Prostate gland (tissue), 2 donors: ENCODE data around the gene HLA-DPB1. TPM values are rescaled to one million over a fixed set of nuclear protein-coding genes. Genes with fewer than 3 reads are reported as not detected.
"Not testable (repeated sequence)": the region's sequence is repeated elsewhere in the genome, so short reads cannot be mapped to it uniquely, and the experiment has no call there.

Source experiments
- DNase-seq: peaks from one replicate; pipeline ENCODE4 v3.0.0-alpha.2; 2019; ENCODE audit warnings: low spot score
- H3K27ac ChIP-seq, 2 donors: fragments of 200-600 bp; sonication (generic); 2 replicates each; pipeline ENCODE4 v1.5.1; 2017 to 2019
- H3K27me3 ChIP-seq: fragments of 200-600 bp; sonication (generic); replicated peaks from 2 replicates; pipeline ENCODE4 v1.5.1; 2019; ENCODE audit not compliant: insufficient read depth
- H3K36me3 ChIP-seq, 2 donors: fragments of 200-600 bp; sonication (generic); 1 replicate in 1 of 2; 2 replicates in 1 of 2; pipeline versions ENCODE4 v1.5.1 to v1.8.1; 2017 to 2019
- H3K4me1 ChIP-seq: fragments of 200-600 bp; sonication (generic); replicated peaks from 2 replicates; pipeline ENCODE4 v1.5.1; 2019
- H3K4me3 ChIP-seq, 2 donors: fragments of 200-600 bp; sonication (generic); 2 replicates each; pipeline ENCODE4 v1.5.1; 2017 to 2019
- H3K9me3 ChIP-seq: fragments of 200-600 bp; sonication (generic); 2 replicates; pipeline ENCODE4 v1.5.1; 2017
- CTCF ChIP-seq, 4 experiments: fragments of 200-600 bp in 2 of 4; fragments of 450-650 bp in 2 of 4; sonication (generic) in 2 of 4; IDR thresholded peaks; 1 replicate in 3 of 4; 2 replicates in 1 of 4; pipeline ENCODE4 v1.5.1; 2016 to 2019; ENCODE audit warnings: antibody characterized with exemption in 4 of 4, mild to moderate bottlenecking in 2 of 4, moderate library complexity in 2 of 4
- POLR2A ChIP-seq: fragments of 450-650 bp; IDR thresholded peaks from one replicate; pipeline ENCODE4 v1.6.1; 2016; ENCODE audit warnings: antibody characterized with exemption, mild to moderate bottlenecking
- POLR2AphosphoS5 ChIP-seq: sonication (generic); formaldehyde crosslinking; IDR thresholded peaks from one replicate; pipeline ENCODE4 v1.6.1; 2017; ENCODE audit warnings: antibody characterized with exemption
- WGBS: methylation state at CpG from one replicate; pipeline ENCODE4 v1.1.5; 2018; 5-methylcytosine and 5-hydroxymethylcytosine counted together
- intact Hi-C: fragments of 100-400 bp; cut with DNase I; formaldehyde crosslinking; loops from one replicate; pipeline ENCODE4 v1.14.2; 2022
- total RNA-seq, 2 donors: library from RNA; depleted of rRNA; stranded (reverse); fragments of >200 nt; gene quantifications; one replicate each; pipeline ENCODE4 v1.1.0, GENCODE V29; 2016

Gene HLA-DPB1
- total RNA-seq, 2 donors from 2014 or later: 51.6 to 57.5 TPM

GRCh38 chr6:33052627-33053026 is 23.2 kb upstream of the HLA-DPB1 start:
- H3K27ac ChIP-seq: no peak overlapping the region
- no peaks in the 10 kb centered on the region for H3K27me3 ChIP-seq
- no peaks in the 10 kb centered on the region for H3K4me1 ChIP-seq
- H3K4me3 ChIP-seq: no peak overlapping the region
- no peaks in the 10 kb centered on the region for H3K9me3 ChIP-seq
- no peaks in the 10 kb centered on the region for H3K36me3 ChIP-seq
- intact Hi-C loops: no loop called here
- DNase-seq: no peak
- no peak for TF ChIP-seq POLR2AphosphoS5
- TF ChIP-seq POLR2A: no peak
- TF ChIP-seq CTCF (IDR thresholded peaks at IDR 0.05): no peak

- no peak overlapping the region for H3K27ac ChIP-seq
Measured at GRCh38 chr6:33053230-33053629, 22.6 kb upstream of the HLA-DPB1 start.

GRCh38 chr6:33057222-33058150 is 18.3 kb upstream of the HLA-DPB1 start:
- Histone ChIP-seq H3K36me3 (no peaks in the 10 kb centered on the region), H3K27ac (no peak overlapping the region), H3K27me3 (no peaks in the 10 kb centered on the region), H3K4me3 (no peak overlapping the region), H3K4me1 (no peaks in the 10 kb centered on the region), H3K9me3 (no peaks in the 10 kb centered on the region)
- intact Hi-C loops: no loop called here
- no peak for DNase-seq
- WGBS: 52% methylated on average over 6 of the region's 6 CpGs
- no peak for TF ChIP-seq POLR2AphosphoS5
- no peak for TF ChIP-seq CTCF (IDR thresholded peaks at IDR 0.05)
- TF ChIP-seq POLR2A: no peak

More at GRCh38 chr6:33053230-33053629, 22.6 kb upstream of the HLA-DPB1 start:
- H3K4me1 ChIP-seq: no peaks in the 10 kb centered on the region
- DNase-seq: no peak
- H3K36me3 ChIP-seq: no peaks in the 10 kb centered on the region
- intact Hi-C loops: no loop called here
- 29% methylated on average over 4 of the region's 4 CpGs for WGBS
- H3K27me3 ChIP-seq: no peaks in the 10 kb centered on the region
- TF ChIP-seq CTCF (IDR thresholded peaks at IDR 0.05): no peak
- TF ChIP-seq POLR2AphosphoS5: no peak
- no peak for TF ChIP-seq POLR2A
- H3K4me3 ChIP-seq: no peak overlapping the region
- H3K9me3 ChIP-seq: no peaks in the 10 kb centered on the region

GRCh38 chr6:33061987-33062386 is 13.8 kb upstream of the HLA-DPB1 start:
- no peak for DNase-seq
- H3K36me3 ChIP-seq: no peaks in the 10 kb centered on the region
- H3K4me1 ChIP-seq: no peaks in the 10 kb centered on the region
- H3K27me3 ChIP-seq: no peaks in the 10 kb centered on the region
- H3K9me3 ChIP-seq: no peaks in the 10 kb centered on the region
- H3K4me3 ChIP-seq: no peak overlapping the region
- TF ChIP-seq POLR2AphosphoS5 (no peak), POLR2A (no peak), CTCF (IDR thresholded peaks at IDR 0.05) (no peak)
- WGBS: 76% methylated on average over 2 of the region's 2 CpGs
- intact Hi-C loops: no loop called here
- no peak overlapping the region for H3K27ac ChIP-seq

GRCh38 chr6:33063435-33063834 is 12.4 kb upstream of the HLA-DPB1 start:
- H3K36me3 ChIP-seq, DNase-seq, H3K27ac ChIP-seq, H3K4me1 ChIP-seq, H3K27me3 ChIP-seq, H3K4me3 ChIP-seq, intact Hi-C loops, H3K9me3 ChIP-seq: not testable (repeated sequence)
- 79% methylated on average over 5 of the region's 5 CpGs for WGBS
